22Rv1 (cell line): Measurements from ENCODE around the gene GPN1.

Source experiments
- ZFX ChIP-seq: fragments of 450-650 bp; IDR thresholded peaks from 2 replicates; pipeline ENCODE4 v1.6.1; 2017; ENCODE audit warnings: antibody characterized with exemption, borderline replicate concordance
- TF ChIP-seq, protein P1 (sequence below): fragments of 450-650 bp; IDR thresholded peaks from 2 replicates; pipeline ENCODE4 v1.5.1; 2017; ENCODE audit warnings: mild to moderate bottlenecking

DNA sequence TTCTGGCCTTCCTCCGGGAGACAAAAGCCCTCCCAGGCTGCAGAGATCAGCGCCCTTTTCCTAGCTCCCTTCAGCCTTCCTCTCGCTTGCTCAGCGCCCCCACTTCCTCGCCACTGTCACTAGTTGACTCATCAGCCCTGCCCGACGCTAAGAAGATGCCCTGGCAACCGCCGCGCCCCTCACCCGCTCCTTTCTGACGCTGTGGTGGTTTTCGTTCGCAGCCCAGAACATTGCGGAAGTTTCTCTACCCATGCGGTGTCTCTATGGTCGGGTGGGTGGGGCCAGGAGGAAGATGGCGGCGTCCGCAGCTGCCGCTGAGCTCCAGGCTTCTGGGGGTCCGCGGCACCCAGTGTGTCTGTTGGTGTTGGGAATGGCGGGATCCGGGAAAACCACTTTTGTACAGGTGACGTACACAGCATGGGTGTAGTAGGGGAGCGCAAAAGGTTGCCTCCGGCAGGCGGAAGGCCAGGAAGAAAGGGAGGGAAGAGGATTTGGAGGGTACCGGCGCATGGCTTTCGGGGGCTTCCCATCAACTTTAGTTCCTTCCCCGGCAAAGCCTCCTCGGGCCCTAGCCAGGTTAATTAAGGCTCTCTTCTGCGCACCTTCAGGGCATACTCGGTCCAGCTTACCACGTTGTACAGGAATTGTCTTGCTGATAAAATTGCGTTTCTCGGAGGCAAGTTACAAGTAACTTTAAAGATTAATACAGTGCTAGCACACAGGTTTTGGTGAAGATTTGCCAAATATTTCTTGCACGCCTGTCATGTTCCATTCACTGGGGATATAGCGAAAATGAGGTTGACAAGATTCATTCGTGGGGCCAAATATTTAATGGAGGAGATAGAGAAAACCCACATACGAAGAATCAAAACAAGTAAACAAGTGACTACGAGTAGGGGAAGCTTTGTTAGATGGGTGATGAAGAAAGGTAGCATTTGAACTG is at the start of gene GPN1, which contains the start of gene CCDC121:
- TF ChIP-seq, protein P1, sequence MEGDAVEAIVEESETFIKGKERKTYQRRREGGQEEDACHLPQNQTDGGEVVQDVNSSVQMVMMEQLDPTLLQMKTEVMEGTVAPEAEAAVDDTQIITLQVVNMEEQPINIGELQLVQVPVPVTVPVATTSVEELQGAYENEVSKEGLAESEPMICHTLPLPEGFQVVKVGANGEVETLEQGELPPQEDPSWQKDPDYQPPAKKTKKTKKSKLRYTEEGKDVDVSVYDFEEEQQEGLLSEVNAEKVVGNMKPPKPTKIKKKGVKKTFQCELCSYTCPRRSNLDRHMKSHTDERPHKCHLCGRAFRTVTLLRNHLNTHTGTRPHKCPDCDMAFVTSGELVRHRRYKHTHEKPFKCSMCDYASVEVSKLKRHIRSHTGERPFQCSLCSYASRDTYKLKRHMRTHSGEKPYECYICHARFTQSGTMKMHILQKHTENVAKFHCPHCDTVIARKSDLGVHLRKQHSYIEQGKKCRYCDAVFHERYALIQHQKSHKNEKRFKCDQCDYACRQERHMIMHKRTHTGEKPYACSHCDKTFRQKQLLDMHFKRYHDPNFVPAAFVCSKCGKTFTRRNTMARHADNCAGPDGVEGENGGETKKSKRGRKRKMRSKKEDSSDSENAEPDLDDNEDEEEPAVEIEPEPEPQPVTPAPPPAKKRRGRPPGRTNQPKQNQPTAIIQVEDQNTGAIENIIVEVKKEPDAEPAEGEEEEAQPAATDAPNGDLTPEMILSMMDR: no peak
- no peak for TF ChIP-seq ZFX
